ENCODE measurements around the gene ADCY4.
"Not testable (repeated sequence)": the region's sequence is repeated elsewhere in the genome, so short reads cannot be mapped to it uniquely, and the experiment has no call there.

ADCY4 gene

DNA sequence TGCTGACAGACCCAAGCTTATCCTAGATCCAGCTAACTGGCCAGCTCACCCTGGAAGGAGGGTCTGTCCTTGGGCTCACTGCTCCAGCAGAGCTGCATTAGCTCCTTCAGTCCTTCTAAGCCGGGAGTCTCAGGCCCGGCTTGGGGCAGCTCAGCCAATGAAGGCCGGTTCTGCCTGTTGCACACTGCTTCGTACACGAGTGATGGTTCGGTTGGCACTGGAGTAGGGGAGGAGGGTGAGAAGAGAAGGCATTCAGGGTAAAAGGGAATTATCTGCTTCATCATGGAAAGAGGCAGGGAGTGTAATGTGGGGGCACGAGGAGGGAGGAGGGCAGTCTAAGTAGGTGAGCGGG lies 2.9 kb upstream of the ADCY4 start:
- no peak for DNase-seq

GRCh38 chr14:24337144-24337823 lies 2.4 kb upstream of the ADCY4 start:
- DNase-seq = no peak

GRCh38 chr14:24335461-24336171 lies 745 bp upstream of the ADCY4 start:
- no peak for DNase-seq

DNA sequence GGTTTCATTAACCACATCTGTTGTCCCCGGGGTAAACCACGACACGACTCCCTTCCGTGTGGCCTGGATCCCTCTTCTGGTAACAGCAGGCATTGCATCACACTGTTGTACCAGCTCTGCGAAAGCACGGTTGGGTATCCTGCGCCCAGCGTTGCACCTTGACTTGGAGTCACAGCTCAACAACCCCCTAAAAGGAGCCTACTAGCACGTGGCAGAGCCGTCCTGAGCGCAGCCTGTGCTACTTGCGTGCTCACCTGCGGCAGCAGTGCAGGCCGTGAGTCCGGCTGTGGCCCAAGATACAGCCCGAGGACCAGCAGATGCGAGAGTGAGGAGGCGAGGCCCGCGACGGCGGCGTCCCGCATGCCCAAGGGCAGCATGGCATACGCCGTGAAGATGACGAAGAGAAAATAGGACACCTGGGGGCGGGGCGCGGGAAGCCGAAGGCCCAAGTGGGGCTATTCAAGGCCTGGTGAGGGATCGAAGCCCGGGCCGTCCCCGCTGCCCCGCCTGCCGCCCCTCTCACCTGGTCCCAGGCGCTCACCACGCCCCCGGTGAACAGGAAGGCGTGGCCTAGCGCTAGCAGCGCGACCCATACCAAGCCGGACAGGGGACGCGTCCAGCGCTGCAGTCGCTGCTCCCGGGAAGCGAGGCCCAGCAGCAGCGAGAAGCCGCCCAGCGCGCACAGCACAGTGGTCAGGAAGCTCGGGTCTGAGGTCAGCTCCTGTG lies 2.4 kb downstream of the ADCY4 start:
- peak; percentile 76 for DNase-seq

GRCh38 chr14:24331731-24332267 lies 3.1 kb downstream of the ADCY4 start:
- no peak for DNase-seq

DNA sequence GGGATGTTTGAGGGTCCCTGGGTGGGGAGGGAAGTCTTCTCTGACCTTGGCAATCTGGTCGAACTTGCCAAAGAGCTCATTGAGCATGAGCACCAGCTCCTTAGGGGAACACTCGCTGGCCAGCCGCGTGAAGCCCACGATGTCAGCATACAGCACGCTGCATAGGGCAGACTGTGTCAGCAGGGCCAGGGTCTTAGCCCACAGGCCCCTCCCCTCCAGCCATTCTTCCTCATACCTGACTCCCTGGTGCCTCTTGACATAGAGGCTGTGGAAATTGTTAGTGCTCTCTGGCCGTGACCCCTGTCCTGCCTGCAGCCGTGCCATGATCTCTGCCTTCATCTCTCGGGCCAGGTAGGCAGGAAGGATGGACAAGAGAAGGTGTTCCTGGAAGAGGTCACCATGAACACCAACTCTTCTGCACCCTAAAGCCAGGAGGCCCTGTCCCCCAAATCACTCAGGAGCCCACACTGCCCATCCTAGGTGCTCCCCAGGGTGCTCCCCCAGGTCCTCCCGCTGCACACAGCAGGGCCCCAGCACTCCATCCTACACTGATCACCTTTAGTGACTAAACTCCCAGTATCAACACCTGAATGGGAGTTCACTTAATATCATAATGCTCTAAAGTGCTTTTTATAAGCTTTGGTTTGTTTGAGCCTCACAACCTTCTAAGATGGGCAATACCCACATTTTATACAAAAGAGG lies 3.7 kb downstream of the ADCY4 start:
- DNase-seq = no peak

DNA sequence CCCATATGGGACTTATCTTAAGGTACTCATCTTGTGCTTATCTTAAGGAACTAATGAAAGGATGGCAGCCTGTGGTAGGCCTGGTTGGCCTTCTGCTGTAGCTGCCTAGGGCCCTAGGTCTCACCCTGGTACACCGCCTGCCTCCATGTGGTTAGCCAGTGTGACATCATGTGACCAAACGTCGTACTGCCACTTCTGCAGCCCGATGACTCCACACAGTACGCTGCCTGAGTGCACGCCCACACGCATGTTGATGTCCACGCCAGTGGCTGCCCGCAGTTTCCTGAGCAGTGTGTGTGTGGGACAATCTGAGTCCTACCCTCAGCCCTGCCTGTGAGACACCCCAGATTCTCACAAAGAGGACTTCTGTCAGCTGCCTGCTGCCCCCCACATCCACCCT lies 5.1 kb downstream of the ADCY4 start:
- DNase-seq = peak; percentile 26

- no peak for DNase-seq
Measured at GRCh38 chr14:24329073-24329663, 5.7 kb downstream of the ADCY4 start.

DNA sequence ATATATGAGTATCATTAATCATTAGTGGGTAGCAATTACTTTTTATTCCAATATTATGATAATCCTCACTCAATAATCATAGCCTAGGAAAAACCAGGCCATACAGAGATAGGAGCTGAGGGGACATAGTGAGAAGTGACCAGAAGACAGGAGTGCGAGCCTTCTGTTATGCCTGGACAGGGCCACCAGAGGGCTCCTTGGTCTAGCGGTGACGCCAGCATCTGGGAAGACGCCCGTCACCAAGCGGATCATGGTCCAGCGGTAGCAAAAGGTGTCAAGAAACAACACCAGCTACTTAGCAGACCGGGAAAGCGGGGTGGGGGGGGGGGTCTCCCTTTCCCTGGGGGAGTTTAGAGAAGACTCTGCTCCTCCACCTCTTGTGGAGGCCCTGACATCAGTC lies 7.0 kb downstream of the ADCY4 start:
- not testable (repeated sequence) for DNase-seq

DNA sequence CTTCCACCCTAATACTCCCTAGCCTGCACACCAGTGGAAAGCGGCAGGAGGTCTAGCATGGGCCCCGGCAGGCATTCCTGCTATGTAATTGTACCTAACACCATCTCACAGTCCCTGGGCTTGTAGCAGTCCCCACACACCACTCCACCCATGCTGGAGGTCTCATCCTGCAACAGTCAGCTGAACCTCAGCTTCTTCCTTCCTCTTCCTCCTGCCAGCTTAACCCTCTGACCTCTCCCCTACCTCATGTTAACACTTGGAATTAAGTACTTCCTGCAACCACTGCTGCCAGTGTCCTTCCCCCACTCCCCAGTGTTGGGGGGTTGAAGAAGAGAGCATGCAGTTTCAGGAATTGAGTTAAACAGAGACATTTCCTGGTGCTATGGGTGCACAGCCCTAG lies 7.6 kb downstream of the ADCY4 start:
- DNase-seq = no peak

DNA sequence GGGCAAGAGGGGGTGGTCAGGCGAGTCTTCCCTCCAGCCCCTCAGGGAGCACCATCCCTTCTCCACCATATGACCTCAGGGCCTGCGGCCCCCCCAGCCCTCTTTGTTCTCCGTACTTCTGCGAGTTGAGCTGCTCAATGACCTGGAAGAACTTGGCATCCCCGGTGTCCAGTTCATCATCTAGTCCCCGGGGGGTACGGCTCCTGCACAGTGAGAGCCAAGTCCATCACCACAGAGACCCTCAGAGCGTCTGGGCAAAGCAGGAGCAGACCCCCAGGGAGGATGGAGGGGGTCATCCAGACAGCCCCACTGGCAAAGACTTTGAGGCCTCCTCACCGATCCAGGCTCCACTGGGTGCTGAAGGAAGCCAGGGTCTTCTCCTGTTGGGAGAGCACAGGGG lies 8.9 kb downstream of the ADCY4 start:
- no peak for DNase-seq

DNA sequence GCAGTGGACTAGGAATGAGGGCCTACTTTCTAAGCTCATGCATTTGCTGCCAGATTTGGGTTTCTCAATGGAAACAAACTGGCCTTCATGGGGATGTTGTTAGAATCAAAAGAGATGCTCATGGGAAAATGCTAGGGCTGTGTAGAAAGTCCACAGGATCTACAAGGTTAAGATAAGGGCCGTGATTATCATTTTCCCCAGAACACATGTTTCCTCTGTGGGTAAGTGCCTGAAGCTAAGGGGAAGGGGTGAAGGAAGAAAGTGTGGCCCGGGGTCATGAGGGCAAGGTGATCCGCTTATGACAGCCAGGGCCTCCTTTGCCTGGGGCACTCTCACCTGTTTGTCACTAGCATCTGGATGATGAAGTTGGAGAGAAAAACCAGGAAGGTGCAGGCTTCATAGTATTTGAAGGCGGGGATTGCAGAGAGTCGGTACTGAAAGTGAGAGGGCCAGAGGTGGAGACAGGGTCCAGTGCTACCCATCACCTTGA lies 9.8 kb downstream of the ADCY4 start:
- no peak for DNase-seq

- DNase-seq = no peak
Measured at GRCh38 chr14:24324024-24324423, 10.8 kb downstream of the ADCY4 start.

DNA sequence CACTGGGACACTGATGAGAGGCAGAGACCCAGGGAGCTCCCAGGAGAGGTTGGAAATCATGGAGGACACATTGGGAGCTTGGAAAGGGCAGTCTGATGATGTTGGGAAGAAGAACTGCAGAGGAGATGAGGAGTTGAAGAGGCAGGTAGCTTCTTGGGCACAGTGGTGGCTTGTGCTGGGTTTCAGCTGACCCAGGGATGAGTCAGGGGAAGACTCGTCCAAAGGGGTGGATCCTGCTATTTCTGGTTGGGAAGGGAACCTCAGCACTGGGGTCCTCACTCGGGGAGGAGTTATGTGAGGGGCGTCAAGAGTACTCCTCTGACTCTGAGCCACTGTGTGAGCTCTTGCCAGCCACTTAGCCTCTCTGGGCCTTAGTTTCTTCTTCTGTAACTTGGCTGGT lies 11.5 kb downstream of the ADCY4 start:
- no peak for DNase-seq

GRCh38 chr14:24322672-24323071 lies 12.2 kb downstream of the ADCY4 start:
- DNase-seq = no peak

DNA sequence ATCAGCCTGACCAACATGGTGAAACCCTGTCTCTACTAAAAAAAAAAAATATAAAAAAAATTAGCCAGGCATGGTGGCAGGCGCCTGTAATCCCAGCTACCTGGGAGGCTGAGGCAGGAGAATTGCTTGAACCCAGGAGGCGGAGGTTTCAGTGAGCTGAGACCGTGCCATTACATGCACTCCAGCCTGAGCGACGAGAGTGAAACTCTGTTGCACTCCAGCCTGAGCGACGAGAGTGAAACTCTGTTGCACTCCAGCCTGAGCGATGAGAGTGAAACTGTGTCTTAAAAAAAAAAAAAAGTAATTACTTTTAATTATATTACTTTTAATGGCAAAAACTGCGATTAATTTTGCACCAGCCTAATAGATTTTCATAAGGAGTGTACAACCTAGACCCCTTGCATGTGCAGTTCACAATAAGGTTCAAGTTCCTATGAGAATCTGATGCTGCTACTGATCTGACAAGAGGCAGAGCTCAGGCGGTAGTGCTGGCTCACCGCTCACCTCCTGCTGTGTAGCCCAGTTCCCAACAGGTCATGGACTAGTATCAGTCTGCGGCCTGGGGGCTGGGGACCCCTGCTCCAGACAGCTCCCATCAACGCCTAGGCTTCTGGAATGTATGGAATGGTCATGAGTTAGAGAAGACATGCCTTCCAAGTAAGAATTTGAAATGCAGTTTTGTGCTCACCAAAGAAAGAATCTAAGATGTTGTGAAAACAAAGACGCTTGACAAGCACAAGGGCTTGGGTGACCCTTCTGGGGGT lies 13.5 kb downstream of the ADCY4 start:
- no peak for DNase-seq

GRCh38 chr14:24317141-24317928 lies 17.5 kb downstream of the ADCY4 start:
- no peak for DNase-seq

- no peak for DNase-seq
Measured at GRCh38 chr14:24316597-24316950, 18.3 kb downstream of the ADCY4 start.

DNA sequence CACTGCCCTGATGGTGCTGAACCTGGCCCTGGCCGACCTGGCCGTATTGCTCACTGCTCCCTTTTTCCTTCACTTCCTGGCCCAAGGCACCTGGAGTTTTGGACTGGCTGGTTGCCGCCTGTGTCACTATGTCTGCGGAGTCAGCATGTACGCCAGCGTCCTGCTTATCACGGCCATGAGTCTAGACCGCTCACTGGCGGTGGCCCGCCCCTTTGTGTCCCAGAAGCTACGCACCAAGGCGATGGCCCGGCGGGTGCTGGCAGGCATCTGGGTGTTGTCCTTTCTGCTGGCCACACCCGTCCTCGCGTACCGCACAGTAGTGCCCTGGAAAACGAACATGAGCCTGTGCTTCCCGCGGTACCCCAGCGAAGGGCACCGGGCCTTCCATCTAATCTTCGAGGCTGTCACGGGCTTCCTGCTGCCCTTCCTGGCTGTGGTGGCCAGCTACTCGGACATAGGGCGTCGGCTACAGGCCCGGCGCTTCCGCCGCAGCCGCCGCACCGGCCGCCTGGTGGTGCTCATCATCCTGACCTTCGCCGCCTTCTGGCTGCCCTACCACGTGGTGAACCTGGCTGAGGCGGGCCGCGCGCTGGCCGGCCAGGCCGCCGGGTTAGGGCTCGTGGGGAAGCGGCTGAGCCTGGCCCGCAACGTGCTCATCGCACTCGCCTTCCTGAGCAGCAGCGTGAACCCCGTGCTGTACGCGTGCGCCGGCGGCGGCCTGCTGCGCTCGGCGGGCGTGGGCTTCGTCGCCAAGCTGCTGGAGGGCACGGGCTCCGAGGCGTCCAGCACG lies 18.9 kb downstream of the ADCY4 start:
- no peak for DNase-seq

DNA sequence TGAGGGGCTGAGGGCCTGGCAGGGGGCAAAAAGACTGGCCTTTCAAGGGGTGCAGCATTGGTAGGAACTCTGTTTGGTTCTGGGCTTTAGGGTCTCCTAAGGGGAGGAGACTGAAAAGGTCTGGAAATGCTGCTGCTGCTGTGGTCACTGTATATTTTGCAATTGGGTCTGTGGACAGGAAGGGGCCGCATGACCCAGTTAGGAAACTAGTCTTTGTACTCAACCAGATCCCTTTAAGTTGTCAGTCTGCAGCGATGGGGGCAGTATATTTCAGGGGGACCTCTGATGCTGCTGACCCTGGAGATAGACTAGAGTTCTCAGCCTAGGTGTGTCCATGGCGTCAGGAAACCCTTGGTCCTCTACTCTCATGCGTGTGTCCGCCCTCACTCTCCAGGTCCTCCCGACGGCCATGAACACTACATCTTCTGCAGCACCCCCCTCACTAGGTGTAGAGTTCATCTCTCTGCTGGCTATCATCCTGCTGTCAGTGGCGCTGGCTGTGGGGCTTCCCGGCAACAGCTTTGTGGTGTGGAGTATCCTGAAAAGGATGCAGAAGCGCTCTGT lies 19.5 kb downstream of the ADCY4 start:
- DNase-seq = no peak
